Pulmonary artery endothelial cell (primary cell): ENCODE measurements around the gene GPAM. TPM values are rescaled to one million over a fixed set of nuclear protein-coding genes. Genes with fewer than 3 reads are reported as not detected.
"Not testable (repeated sequence)": the region's sequence is repeated elsewhere in the genome, so short reads cannot be mapped to it uniquely, and the experiment has no call there.

Experiments used
- DNase-seq: peaks from one replicate; pipeline ENCODE4 v3.0.0-alpha.2; 2011; ENCODE audit warnings: low read depth, low spot score
- total RNA-seq: library from RNA; depleted of rRNA; stranded (reverse); fragments of >200 nt; gene quantifications from 2 replicates; pipeline ENCODE4 v1.2.3, GENCODE V29; 2014

Gene GPAM
- total RNA-seq, 1 donor from 2014 or later: 9.2 TPM

DNA sequence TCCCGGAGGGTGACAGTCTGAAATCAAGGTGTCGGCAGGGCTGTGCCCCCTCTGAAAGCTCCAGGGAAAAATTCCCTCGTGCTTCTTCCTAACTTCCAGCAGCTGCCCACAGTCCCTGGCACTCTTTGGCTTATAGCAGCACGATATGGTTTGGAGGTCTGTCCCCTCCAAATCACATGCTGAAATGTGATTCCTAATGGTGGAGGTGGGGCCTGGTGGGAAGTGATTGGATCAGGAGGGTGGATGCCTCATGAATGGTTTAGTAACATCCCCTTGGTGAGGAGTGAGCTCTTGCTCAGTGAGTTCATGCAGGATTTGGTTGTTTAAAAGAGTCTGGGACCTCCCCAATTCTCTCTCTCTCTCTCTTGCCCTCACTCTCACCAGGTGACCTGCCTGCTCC lies 51.1 kb downstream of the GPAM start:
- no peak for DNase-seq

GRCh38 chr10:112131996-112132395 lies 51.6 kb downstream of the GPAM start:
- no peak for DNase-seq

DNA sequence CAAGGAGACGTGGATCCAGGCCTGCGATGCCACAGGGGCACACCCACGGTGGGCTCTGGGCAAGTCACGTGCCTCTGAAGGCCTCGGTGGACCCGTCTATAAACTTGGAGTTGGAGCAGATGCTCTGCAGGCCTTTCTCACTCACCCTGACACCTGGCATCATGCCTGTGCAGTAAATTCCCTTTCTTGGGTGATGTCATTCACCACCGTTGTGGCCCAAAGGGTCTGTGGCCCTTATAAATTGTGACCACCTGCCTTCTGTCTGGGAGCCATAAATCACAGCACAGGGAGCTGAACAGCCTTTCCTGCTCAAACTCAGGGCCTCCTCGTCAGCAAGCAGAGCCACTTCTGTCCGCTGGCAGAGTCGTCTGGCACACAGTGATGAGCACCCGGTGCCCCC lies 52.2 kb downstream of the GPAM start:
- DNase-seq: no peak

DNA sequence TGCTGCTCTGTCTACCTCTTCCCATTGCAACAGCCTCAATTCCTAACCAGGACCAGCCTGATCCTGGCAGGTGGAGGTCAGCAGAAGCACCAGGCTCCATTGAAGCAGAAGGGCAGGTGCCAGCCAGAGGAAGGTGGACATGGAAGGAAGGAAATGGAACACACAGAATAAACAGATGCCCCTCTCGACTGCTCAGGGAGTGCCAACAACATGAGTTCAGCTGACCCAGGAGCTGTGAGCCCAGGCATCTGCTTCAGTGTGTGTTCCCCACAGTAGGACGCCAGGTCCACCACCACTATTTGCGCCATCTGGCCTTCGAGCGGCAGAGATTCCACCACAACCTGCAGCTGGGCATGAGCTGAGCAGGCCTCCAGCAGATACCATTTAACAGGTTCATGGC lies 56.7 kb downstream of the GPAM start:
- DNase-seq: no peak

- DNase-seq: no peak
Measured at GRCh38 chr10:112126172-112126571, 57.4 kb downstream of the GPAM start.

DNA sequence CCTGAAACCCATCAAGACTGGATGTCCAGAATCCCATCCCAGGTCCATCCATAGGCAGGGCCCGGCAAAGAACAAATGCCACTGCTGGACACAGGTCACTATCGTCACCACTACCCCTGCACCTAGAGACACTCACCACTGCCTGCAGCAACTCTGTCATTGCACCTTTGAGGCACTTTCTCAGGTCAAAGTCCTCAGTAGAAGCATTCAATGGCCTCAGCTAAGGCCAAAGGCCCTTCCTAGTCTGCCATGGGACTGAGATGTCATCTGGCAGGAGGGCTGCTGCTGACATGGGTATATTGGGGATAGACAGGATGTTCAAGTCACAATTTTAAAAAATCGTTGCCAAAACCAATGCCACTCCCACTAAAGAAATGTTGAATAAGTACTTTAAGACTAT lies 58.7 kb downstream of the GPAM start:
- DNase-seq: no peak

DNA sequence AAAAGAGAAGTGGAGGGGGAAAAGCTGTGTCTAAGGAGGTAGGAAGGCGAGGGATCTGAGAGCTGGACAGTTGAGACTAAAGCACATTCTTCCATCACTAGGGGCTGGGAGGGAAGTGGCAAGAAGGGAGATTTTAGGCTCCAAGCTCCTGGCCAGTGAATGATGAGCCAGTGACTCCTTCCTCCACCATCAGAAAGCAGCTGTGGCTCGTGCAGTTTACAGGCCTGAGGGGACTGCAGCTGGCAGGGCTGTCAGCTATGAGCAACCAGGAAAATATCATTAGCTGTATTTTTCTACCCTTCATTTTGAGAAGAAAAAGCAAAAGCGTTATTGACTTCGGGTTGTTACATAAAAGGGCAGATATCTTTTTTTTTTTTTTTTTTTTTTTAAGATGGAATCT lies 60.7 kb downstream of the GPAM start:
- no peak for DNase-seq

DNA sequence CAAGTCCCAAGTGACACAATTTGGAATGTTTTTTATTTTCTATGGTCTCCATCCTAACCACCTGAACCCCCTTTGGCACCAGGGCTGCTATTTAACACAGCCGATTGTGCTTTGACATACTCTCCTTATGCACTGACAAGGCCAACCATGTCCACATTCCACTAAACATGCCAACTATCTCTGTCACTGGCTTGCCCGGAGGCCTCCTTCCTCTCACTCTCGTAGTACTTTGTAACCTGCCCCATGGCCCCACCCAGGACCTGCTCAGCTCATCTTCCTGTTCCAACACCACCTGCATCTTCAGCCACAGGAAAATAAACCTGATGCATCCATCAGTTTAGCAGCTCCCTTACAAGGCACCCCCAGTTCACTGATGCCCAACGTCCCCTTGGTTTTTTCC lies 63.1 kb downstream of the GPAM start:
- no peak for DNase-seq

DNA sequence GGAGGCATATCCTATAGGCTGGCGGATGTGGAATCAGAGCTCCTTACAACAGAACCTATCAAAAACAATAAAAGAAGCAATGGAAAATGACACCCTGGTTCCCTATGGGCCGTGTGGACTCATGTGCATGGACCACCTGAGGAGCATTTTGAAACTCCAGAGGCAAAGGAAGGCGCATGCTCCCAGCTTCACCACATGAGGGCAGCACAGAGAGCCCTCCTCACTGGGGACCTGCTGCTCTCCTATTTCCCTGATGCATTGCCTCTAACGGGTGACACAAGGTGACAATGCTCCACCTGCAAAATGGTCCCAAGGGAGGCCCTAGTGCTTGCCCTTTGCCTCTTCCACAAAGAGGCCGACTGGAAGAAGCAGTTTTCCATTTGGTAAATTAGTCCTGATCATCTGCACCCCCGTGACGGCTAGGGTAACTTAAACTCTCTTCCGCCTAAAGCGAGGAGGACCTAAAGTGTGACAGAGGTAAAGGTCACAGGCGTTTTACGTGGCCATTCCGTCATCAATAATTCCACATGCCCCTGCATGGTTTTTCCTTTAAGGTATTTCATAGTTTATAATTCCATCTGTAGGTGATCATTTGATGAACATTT lies 67.7 kb downstream of the GPAM start:
- no peak for DNase-seq

DNA sequence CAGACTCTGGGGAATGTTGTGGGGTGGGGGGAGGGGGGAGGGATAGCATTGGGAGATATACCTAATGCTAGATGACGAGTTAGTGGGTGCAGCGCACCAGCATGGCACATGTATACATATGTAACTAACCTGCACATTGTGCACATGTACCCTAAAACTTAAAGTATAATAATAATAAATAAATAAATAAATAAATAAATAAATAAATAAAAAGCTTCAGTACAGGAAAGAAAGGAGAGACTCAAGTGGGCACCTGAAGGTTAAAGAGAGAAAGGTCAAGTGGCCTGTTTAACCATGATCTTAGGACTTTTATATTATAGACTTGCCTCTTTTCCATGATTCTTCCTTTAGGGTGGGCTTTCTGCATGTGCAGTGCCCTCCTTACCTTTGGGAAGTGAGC lies 73.8 kb downstream of the GPAM start:
- not testable (repeated sequence) for DNase-seq

Other genes with a start within 250 kb of the GPAM start
- not detected in 2 replicates for gene TECTB, start 99.6 kb upstream of the GPAM start, total RNA-seq
- gene ACSL5, start 190.4 kb upstream of the GPAM start, total RNA-seq: 11.9 and 22.7 TPM in 2 replicates